GM19193 (cell line): ENCODE data around the gene SHROOM3.

Experiments used
- POLR2A ChIP-seq: IDR thresholded peaks from 4 replicates; pipeline ENCODE4 v1.6.1; 2011; ENCODE audit not compliant: insufficient read depth, insufficient read length; ENCODE audit errors: extremely low read depth

Gene SHROOM3

GRCh38 chr4:76434901-76435527 lies at the start of gene SHROOM3:
Gene SHROOM3 (plus strand): TSS chr4:76435229. CDS start chr4:76436053, 824 bp downstream.
- no peak for TF ChIP-seq POLR2A

GRCh38 chr4:76385974-76386373 lies 49.1 kb upstream of the SHROOM3 start:
- no peak for TF ChIP-seq POLR2A

- no peak for TF ChIP-seq POLR2A
Observed at GRCh38 chr4:76386566-76387305, 48.3 kb upstream of the SHROOM3 start.

GRCh38 chr4:76388160-76388908 lies 46.7 kb upstream of the SHROOM3 start:
- TF ChIP-seq POLR2A, result no peak

GRCh38 chr4:76401654-76402053 lies 33.4 kb upstream of the SHROOM3 start:
- TF ChIP-seq POLR2A, result no peak

- no peak for TF ChIP-seq POLR2A
Observed at GRCh38 chr4:76406081-76406480, 28.9 kb upstream of the SHROOM3 start.

GRCh38 chr4:76407440-76408119 lies 27.4 kb upstream of the SHROOM3 start:
- no peak for TF ChIP-seq POLR2A

GRCh38 chr4:76410636-76411035 lies 24.4 kb upstream of the SHROOM3 start:
- TF ChIP-seq POLR2A, result no peak

- no peak for TF ChIP-seq POLR2A
Observed at GRCh38 chr4:76420188-76420761, 14.8 kb upstream of the SHROOM3 start.

GRCh38 chr4:76420762-76421581 lies 14.1 kb upstream of the SHROOM3 start, which contains the start of gene CCDC158:
Gene CCDC158 (minus strand): TSS chr4:76421141. CDS start chr4:76403207, 17,934 bp downstream.
- no peak for TF ChIP-seq POLR2A

- no peak for TF ChIP-seq POLR2A
Observed at GRCh38 chr4:76426272-76426671, 8.8 kb upstream of the SHROOM3 start.

GRCh38 chr4:76429636-76430035 lies 5.4 kb upstream of the SHROOM3 start:
- TF ChIP-seq POLR2A, result no peak

GRCh38 chr4:76430519-76431388 lies 4.3 kb upstream of the SHROOM3 start:
- TF ChIP-seq POLR2A, result no peak

GRCh38 chr4:76435528-76436319 lies 695 bp downstream of the SHROOM3 start:
- no peak for TF ChIP-seq POLR2A
